Measurements from ENCODE around the gene TMIE.

TMIE gene

GRCh38 chr3:46717447-46718231 lies 16.4 kb downstream of the TMIE start, which contains the start of gene PRSS50:
PRSS50 (minus strand) TSS chr3:46717869; CDS start chr3:46717824, 45 bp downstream.
- H3K4me3 ChIP-seq (ENCODE audit: low read depth, low read length), result no peak within 1 kb of the TSS
- peak; percentile 43 for TF ChIP-seq CTCF (IDR thresholded peaks at IDR 0.05; ENCODE audit: borderline replicate concordance, insufficient read depth, low read depth, low read length)

- no peak overlapping the region for H3K4me3 ChIP-seq (ENCODE audit: low read depth, low read length)
- no peak for TF ChIP-seq CTCF (IDR thresholded peaks at IDR 0.05; ENCODE audit: borderline replicate concordance, insufficient read depth, low read depth, low read length)
Measured at GRCh38 chr3:46719044-46719565, 17.9 kb downstream of the TMIE start.

- no peak overlapping the region for H3K4me3 ChIP-seq (ENCODE audit: low read depth, low read length)
- TF ChIP-seq CTCF (IDR thresholded peaks at IDR 0.05; ENCODE audit: borderline replicate concordance, insufficient read depth, low read depth, low read length), result no peak
Measured at GRCh38 chr3:46719735-46720271, 18.6 kb downstream of the TMIE start.

- H3K4me3 ChIP-seq (ENCODE audit: low read depth, low read length), result no peak overlapping the region
- no peak for TF ChIP-seq CTCF (IDR thresholded peaks at IDR 0.05; ENCODE audit: borderline replicate concordance, insufficient read depth, low read depth, low read length)
Measured at GRCh38 chr3:46721009-46721408, 19.8 kb downstream of the TMIE start.

- no peak for TF ChIP-seq CTCF (IDR thresholded peaks at IDR 0.05; ENCODE audit: borderline replicate concordance, insufficient read depth, low read depth, low read length)
- no peak overlapping the region for H3K4me3 ChIP-seq (ENCODE audit: low read depth, low read length)
Measured at GRCh38 chr3:46722443-46722842, 21.3 kb downstream of the TMIE start.

- no peak overlapping the region for H3K4me3 ChIP-seq (ENCODE audit: low read depth, low read length)
- TF ChIP-seq CTCF (IDR thresholded peaks at IDR 0.05; ENCODE audit: borderline replicate concordance, insufficient read depth, low read depth, low read length), result no peak
Measured at GRCh38 chr3:46724424-46724823, 23.2 kb downstream of the TMIE start.
